HepG2 (cell line): ENCODE measurements around the gene PDSS2. TPM values are rescaled to one million over a fixed set of nuclear protein-coding genes. Genes with fewer than 3 reads are reported as not detected.

Experiments
- ATAC-seq: fragments of 200-7000 bp; cut with Tn5 transposase; 3 replicates; pipeline ENCODE4 v1.9.1; 2020; ENCODE audit warnings: mild to moderate bottlenecking, moderate library complexity
- BruUV-seq: library from RNA; stranded (reverse); fragments of 400-500 nt; replicated peaks from 2 replicates; lab custom pipeline; 2021; lab: Mats Ljungman, UMichigan
- CTCF ChIA-PET: fragments of 300-600 bp; formaldehyde crosslinking; extraction: SDS; loops from one replicate; lab custom pipeline; 2021; ENCODE audit warnings: low total read pairs, inconsistent platforms, low intra/inter-chr PET ratio; lab: Yijun Ruan, JAX
- POLR2A ChIA-PET: fragments of 350-600 bp; sonication (Branson Sonifier 250); formaldehyde crosslinking; loops from one replicate; lab custom pipeline; 2020; ENCODE audit warnings: antibody characterized with exemption, inconsistent platforms; lab: Yijun Ruan, JAX
- DNase-seq: peaks from one replicate; pipeline ENCODE4 v3.0.0-alpha.2; 2015; ENCODE audit warnings: low spot score
- FAIRE-seq: peaks from 3 replicates; lab custom pipeline; 2011; peaks lifted over from hg19 to GRCh38; lab: Jason Lieb, UNC
- H2AFZ ChIP-seq: one replicate; pipeline ENCODE4 v1.6.1; 2011; ENCODE audit warnings: low read length, inconsistent platforms
- H3K27ac ChIP-seq: fragments of 300-600 bp; 3 replicates; pipeline ENCODE4 v1.8.0; 2011; ENCODE audit warnings: mixed run types, mild to moderate bottlenecking, mixed read lengths, low read length, inconsistent platforms; ENCODE audit not compliant: insufficient read depth; ENCODE audit errors: extremely low read length
- H3K27me3 ChIP-seq, 2 experiments: fragments of 200-600 bp in 1 of 2; 2 replicates in 1 of 2; 3 replicates in 1 of 2; pipeline versions ENCODE4 v1.6.0 to v1.8.0; 2011; ENCODE audit warnings: low read length in 2 of 2, mild to moderate bottlenecking in 2 of 2, moderate library complexity in 2 of 2, inconsistent platforms in 1 of 2; ENCODE audit not compliant: insufficient read depth in 2 of 2, control insufficient read depth in 1 of 2
- H3K36me3 ChIP-seq, 2 experiments: fragments of 200-600 bp in 1 of 2; replicated peaks in 1 of 2; 2 replicates in 1 of 2; 3 replicates in 1 of 2; pipeline versions ENCODE4 v1.5.1 to v1.8.0; 2011; ENCODE audit warnings: low read length in 2 of 2, inconsistent platforms in 1 of 2; ENCODE audit not compliant: insufficient read depth in 2 of 2, control insufficient read depth in 1 of 2
- H3K4me1 ChIP-seq: 2 replicates; pipeline ENCODE4 v1.5.1; 2012; ENCODE audit warnings: low read length, inconsistent platforms; ENCODE audit not compliant: insufficient read depth
- H3K4me2 ChIP-seq: 2 replicates; pipeline ENCODE4 v1.6.0; 2011; ENCODE audit warnings: low read depth, low read length, inconsistent platforms
- H3K4me3 ChIP-seq, 3 experiments: fragments of 200-600 bp in 1 of 3; sonication (generic), shearing (Covaris generic) in 1 of 3; replicated peaks in 1 of 3; 2 replicates each; pipeline ENCODE4 v1.5.1; 2011 to 2016; ENCODE audit warnings: low read length in 3 of 3, inconsistent platforms in 2 of 3, low read depth in 2 of 3, mild to moderate bottlenecking in 2 of 3, control low read depth in 1 of 3, mixed read lengths in 1 of 3; ENCODE audit not compliant: insufficient read depth in 1 of 3
- H3K79me2 ChIP-seq: one replicate; pipeline ENCODE4 v1.6.1; 2011; ENCODE audit warnings: low read length, inconsistent platforms; ENCODE audit not compliant: insufficient read depth
- H3K9ac ChIP-seq: 2 replicates; pipeline ENCODE4 v1.6.0; 2011; ENCODE audit warnings: mild to moderate bottlenecking, low read depth, low read length, inconsistent platforms; ENCODE audit not compliant: insufficient read depth
- H3K9me3 ChIP-seq: 2 replicates; pipeline ENCODE4 v1.5.1; 2012; ENCODE audit warnings: mild to moderate bottlenecking, low read length
- H4K20me1 ChIP-seq: 2 replicates; pipeline ENCODE4 v1.6.0; 2011; ENCODE audit warnings: inconsistent platforms, mild to moderate bottlenecking, low read length, moderate library complexity; ENCODE audit not compliant: insufficient read depth
- CEBPB ChIP-seq: IDR thresholded peaks from 2 replicates; pipeline ENCODE4 v1.6.1; 2011; ENCODE audit warnings: low read depth, low read length, improper control_type of control experiment, borderline replicate concordance
- GPN1 ChIP-seq: sonication (generic); formaldehyde crosslinking; IDR thresholded peaks from 2 replicates; pipeline ENCODE4 v1.5.1; 2020; ENCODE audit warnings: missing genetic modification reagents, borderline replicate concordance
- NFYB ChIP-seq: sonication (generic); formaldehyde crosslinking; IDR thresholded peaks from 2 replicates; pipeline ENCODE4 v1.4.0; 2020; ENCODE audit warnings: missing genetic modification reagents
- REL ChIP-seq: sonication (generic); formaldehyde crosslinking; conservative IDR thresholded peaks from 2 replicates; pipeline ENCODE4 v1.8.0; 2022; ENCODE audit warnings: mild to moderate bottlenecking, missing genetic modification reagents, moderate library complexity
- SNRNP70 ChIP-seq: fragments of 200-400 bp; formaldehyde crosslinking; IDR thresholded peaks from 2 replicates; pipeline ENCODE4 v1.6.1; 2017; ENCODE audit warnings: mild to moderate bottlenecking, low read depth, low read length, moderate library complexity
- TBP ChIP-seq: sonication (generic); formaldehyde crosslinking; IDR thresholded peaks from 2 replicates; pipeline ENCODE4 v1.5.0; 2020; ENCODE audit warnings: missing genetic modification reagents
- ZBTB38 ChIP-seq: sonication (generic); formaldehyde crosslinking; IDR thresholded peaks from 2 replicates; pipeline ENCODE4 v1.5.1; 2020; ENCODE audit warnings: mild to moderate bottlenecking, missing genetic modification reagents
- ZNF672 ChIP-seq: sonication (generic); formaldehyde crosslinking; IDR thresholded peaks from 2 replicates; pipeline ENCODE4 v1.8.1; 2022; ENCODE audit warnings: missing genetic modification reagents
- WGBS: methylation state at CpG from one replicate; pipeline ENCODE4 v1.1.6; 2017; ENCODE audit warnings: low lambda C conversion rate; 5-methylcytosine and 5-hydroxymethylcytosine counted together
- in situ Hi-C: cut with HindIII; loops from 2 replicates; pipeline ENCODE4 v1.10.0; 2017; ENCODE audit warnings: low pct_unique_long_range_greater_than_20kb; ENCODE audit not compliant: extremely low pct_ligation_motif_present
- intact Hi-C: fragments of 100-400 bp; cut with micrococcal nuclease; formaldehyde crosslinking; loops from one replicate; pipeline ENCODE4 v1.10.0; 2022; ENCODE audit not compliant: unreplicated experiment
- polyA plus RNA-seq, 8 experiments: library from polyadenylated mRNA; depleted of rRNA in 3 of 8; stranded (reverse) in 7 of 8; unstranded in 1 of 8; fragments of >200 nt; fragmentation: Illumina TruSeq in 4 of 8; extraction: Trizol in 4 of 8; gene quantifications; 2 replicates each; pipeline versions ENCODE4 v1.2.1 to v1.2.3, GENCODE V29; 2011 to 2016; ENCODE audit warnings: low read depth in 4 of 8, missing spikeins in 1 of 8, mixed read lengths in 1 of 8; ENCODE audit not compliant: insufficient read depth in 1 of 8
- total RNA-seq, 5 experiments: library from RNA; depleted of rRNA; stranded (reverse); fragments of >200 nt; fragmentation: Illumina TruSeq; extraction: Trizol; gene quantifications; 2 replicates each; pipeline ENCODE4 v1.2.3, GENCODE V29; 2016; ENCODE audit warnings: low read depth in 1 of 5
- TF ChIP-seq, protein P1 (sequence below): sonication (generic); formaldehyde crosslinking; IDR thresholded peaks from 2 replicates; pipeline ENCODE4 v1.4.0; 2020; ENCODE audit warnings: missing genetic modification reagents
- TF ChIP-seq, protein P2 (sequence below): IDR thresholded peaks from 2 replicates; pipeline ENCODE4 v1.6.1; 2018; ENCODE audit warnings: missing genetic modification reagents, mild to moderate bottlenecking, missing compliant biosample characterization
- TF ChIP-seq, protein P3 (sequence below): sonication (generic); formaldehyde crosslinking; conservative IDR thresholded peaks from 2 replicates; pipeline ENCODE4 v1.5.0; 2020; ENCODE audit warnings: missing genetic modification reagents
- TF ChIP-seq, protein P4 (sequence below), 2 experiments: fragments of 450-650 bp in 1 of 2; sonication (generic) in 1 of 2; formaldehyde crosslinking; IDR thresholded peaks; 2 replicates each; pipeline versions ENCODE4 v1.5.0 to v1.8.0; 2020 to 2022; ENCODE audit warnings: mild to moderate bottlenecking in 1 of 2, missing genetic modification reagents in 1 of 2

The PDSS2 gene
- total and polyA plus RNA-seq, 2 of the 13 experiments (the other 11 are each of a cell fraction or from before 2014, with no cell fraction given) = 16.2 to 17.0 TPM

DNA sequence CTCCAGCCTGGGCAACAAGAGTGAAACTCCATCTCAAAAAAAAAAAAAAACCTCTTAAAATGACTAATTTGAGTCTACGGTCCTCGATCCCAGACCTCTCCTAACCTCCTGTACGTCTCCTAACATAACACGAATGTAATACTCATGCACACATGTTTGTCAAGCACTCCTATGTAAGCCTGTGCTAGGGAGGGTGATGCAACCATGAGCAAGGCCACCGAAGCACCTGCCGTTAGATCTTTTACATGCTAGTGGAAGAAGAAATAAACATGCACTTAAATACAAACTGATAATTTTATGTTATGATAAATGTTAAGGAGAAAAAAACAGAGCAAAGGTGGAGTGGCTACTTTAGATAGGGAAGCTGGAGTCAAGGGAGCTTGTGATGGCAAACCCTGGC, 271.7 kb downstream of the PDSS2 start:
- no peak for ATAC-seq
- no peaks in the 10 kb centered on the region for H4K20me1 ChIP-seq

DNA sequence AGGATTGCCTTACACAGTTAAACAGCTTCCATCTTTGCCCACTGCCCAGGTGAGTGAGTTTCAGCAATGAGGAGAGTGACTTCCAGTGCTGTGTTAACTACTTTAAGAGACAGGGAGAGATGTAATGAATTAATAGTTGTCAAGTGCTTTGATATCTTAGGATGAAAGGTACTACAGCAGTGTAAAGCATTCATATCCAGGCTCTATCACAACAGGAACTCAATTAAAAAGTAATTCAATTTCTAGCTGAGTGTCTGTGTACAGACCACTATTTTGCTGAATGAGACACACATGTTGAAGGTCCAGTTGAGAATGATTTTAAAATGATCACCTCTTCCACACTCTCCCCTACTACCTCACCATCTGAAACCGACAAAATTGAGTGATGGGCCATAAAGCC, 273.3 kb downstream of the PDSS2 start:
- POLR2A ChIA-PET = no interaction called here
- H3K27ac ChIP-seq = no peak overlapping the region
- H3K4me3 ChIP-seq = no peak overlapping the region
- FAIRE-seq (no peak), ATAC-seq (no peak), DNase-seq (no peak)
- no peaks in the 10 kb centered on the region for H4K20me1 ChIP-seq
- H3K4me2 ChIP-seq = no peak overlapping the region
- H3K36me3 ChIP-seq = peaks cover 0 to 5% of the 10 kb centered on the region in 2 experiments; a peak in 1 of 5 replicates
- 100% methylated on average over 1 of the region's 1 CpG for WGBS
- no peaks in the 10 kb centered on the region for H3K4me1 ChIP-seq
- intact Hi-C loops = no loop called here
- H3K9me3 ChIP-seq = no peaks in the 10 kb centered on the region
- H3K79me2 ChIP-seq = no peaks in the 10 kb centered on the region
- no peak overlapping the region for H2AFZ ChIP-seq
- in situ Hi-C loops = no loop called here
- no peak overlapping the region for H3K9ac ChIP-seq
- CTCF ChIA-PET = no interaction called here
- no TSS peak for BruUV-seq
- no peaks in the 10 kb centered on the region for H3K27me3 ChIP-seq
- TF ChIP-seq, protein P1, sequence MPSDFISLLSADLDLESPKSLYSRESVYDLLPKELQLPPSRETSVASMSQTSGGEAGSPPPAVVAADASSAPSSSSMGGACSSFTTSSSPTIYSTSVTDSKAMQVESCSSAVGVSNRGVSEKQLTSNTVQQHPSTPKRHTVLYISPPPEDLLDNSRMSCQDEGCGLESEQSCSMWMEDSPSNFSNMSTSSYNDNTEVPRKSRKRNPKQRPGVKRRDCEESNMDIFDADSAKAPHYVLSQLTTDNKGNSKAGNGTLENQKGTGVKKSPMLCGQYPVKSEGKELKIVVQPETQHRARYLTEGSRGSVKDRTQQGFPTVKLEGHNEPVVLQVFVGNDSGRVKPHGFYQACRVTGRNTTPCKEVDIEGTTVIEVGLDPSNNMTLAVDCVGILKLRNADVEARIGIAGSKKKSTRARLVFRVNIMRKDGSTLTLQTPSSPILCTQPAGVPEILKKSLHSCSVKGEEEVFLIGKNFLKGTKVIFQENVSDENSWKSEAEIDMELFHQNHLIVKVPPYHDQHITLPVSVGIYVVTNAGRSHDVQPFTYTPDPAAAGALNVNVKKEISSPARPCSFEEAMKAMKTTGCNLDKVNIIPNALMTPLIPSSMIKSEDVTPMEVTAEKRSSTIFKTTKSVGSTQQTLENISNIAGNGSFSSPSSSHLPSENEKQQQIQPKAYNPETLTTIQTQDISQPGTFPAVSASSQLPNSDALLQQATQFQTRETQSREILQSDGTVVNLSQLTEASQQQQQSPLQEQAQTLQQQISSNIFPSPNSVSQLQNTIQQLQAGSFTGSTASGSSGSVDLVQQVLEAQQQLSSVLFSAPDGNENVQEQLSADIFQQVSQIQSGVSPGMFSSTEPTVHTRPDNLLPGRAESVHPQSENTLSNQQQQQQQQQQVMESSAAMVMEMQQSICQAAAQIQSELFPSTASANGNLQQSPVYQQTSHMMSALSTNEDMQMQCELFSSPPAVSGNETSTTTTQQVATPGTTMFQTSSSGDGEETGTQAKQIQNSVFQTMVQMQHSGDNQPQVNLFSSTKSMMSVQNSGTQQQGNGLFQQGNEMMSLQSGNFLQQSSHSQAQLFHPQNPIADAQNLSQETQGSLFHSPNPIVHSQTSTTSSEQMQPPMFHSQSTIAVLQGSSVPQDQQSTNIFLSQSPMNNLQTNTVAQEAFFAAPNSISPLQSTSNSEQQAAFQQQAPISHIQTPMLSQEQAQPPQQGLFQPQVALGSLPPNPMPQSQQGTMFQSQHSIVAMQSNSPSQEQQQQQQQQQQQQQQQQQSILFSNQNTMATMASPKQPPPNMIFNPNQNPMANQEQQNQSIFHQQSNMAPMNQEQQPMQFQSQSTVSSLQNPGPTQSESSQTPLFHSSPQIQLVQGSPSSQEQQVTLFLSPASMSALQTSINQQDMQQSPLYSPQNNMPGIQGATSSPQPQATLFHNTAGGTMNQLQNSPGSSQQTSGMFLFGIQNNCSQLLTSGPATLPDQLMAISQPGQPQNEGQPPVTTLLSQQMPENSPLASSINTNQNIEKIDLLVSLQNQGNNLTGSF (CRISPR knock-in tag) = no peak
- TF ChIP-seq ZNF672 (CRISPR knock-in tag) (no peak), GPN1 (no peak), ZBTB38 (CRISPR knock-in tag) (no peak)
- TF ChIP-seq, protein P2, sequence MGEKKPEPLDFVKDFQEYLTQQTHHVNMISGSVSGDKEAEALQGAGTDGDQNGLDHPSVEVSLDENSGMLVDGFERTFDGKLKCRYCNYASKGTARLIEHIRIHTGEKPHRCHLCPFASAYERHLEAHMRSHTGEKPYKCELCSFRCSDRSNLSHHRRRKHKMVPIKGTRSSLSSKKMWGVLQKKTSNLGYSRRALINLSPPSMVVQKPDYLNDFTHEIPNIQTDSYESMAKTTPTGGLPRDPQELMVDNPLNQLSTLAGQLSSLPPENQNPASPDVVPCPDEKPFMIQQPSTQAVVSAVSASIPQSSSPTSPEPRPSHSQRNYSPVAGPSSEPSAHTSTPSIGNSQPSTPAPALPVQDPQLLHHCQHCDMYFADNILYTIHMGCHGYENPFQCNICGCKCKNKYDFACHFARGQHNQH (CRISPR knock-in tag) = no peak
- TF ChIP-seq, protein P3, sequence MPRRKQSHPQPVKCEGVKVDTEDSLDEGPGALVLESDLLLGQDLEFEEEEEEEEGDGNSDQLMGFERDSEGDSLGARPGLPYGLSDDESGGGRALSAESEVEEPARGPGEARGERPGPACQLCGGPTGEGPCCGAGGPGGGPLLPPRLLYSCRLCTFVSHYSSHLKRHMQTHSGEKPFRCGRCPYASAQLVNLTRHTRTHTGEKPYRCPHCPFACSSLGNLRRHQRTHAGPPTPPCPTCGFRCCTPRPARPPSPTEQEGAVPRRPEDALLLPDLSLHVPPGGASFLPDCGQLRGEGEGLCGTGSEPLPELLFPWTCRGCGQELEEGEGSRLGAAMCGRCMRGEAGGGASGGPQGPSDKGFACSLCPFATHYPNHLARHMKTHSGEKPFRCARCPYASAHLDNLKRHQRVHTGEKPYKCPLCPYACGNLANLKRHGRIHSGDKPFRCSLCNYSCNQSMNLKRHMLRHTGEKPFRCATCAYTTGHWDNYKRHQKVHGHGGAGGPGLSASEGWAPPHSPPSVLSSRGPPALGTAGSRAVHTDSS (CRISPR knock-in tag) = no peak

More for the DNA sequence above, 271.7 kb downstream of the PDSS2 start:
- no TSS peak for BruUV-seq
- H2AFZ ChIP-seq = no peak overlapping the region
- 96% methylated on average over 6 of the region's 6 CpGs for WGBS
- no peaks in the 10 kb centered on the region for H3K79me2 ChIP-seq
- no peak overlapping the region for H3K27ac ChIP-seq
- DNase-seq = no peak
- FAIRE-seq = no peak
- no peaks in the 10 kb centered on the region for H3K9me3 ChIP-seq
- H3K27me3 ChIP-seq = no peaks in the 10 kb centered on the region
- TF ChIP-seq NFYB (CRISPR knock-in tag) (no peak), TBP (no peak), CEBPB (0 out of 2 replicates have a peak, but pooled peaks have one; percentile 9), SNRNP70 (no peak), REL (CRISPR knock-in tag) (no peak)
- TF ChIP-seq, protein P4, sequence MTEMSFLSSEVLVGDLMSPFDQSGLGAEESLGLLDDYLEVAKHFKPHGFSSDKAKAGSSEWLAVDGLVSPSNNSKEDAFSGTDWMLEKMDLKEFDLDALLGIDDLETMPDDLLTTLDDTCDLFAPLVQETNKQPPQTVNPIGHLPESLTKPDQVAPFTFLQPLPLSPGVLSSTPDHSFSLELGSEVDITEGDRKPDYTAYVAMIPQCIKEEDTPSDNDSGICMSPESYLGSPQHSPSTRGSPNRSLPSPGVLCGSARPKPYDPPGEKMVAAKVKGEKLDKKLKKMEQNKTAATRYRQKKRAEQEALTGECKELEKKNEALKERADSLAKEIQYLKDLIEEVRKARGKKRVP (CRISPR knock-in tag; IDR thresholded peaks at IDR 0.05) = peak in 1 of 2 experiments; percentile 60; a peak in 1 of 4 replicates
- intact Hi-C loops = no loop called here
- no peak overlapping the region for H3K9ac ChIP-seq
- H3K36me3 ChIP-seq = peaks cover 0 to 5% of the 10 kb centered on the region in 2 experiments; a peak in 1 of 5 replicates
- no peaks in the 10 kb centered on the region for H3K4me1 ChIP-seq
- H3K4me3 ChIP-seq = no peak overlapping the region
- no peak overlapping the region for H3K4me2 ChIP-seq
- POLR2A ChIA-PET = no interaction called here
- in situ Hi-C loops = no loop called here
- CTCF ChIA-PET = no interaction called here
